Uterus (tissue), 2 donors: ENCODE measurements around the gene PTPRR.

ENCODE experiments used
- CTCF ChIP-seq, 4 experiments: fragments of 200-600 bp in 2 of 4; fragments of 450-650 bp in 2 of 4; sonication (generic) in 2 of 4; IDR thresholded peaks; one replicate each; pipeline ENCODE4 v1.5.1; 2016 to 2019; ENCODE audit warnings: antibody characterized with exemption in 4 of 4, mild to moderate bottlenecking in 2 of 4, moderate library complexity in 1 of 4
- POLR2A ChIP-seq, 2 donors: fragments of 450-650 bp; IDR thresholded peaks; one replicate each; pipeline ENCODE4 v1.6.1; 2016; ENCODE audit warnings: antibody characterized with exemption in 2 of 2, mild to moderate bottlenecking in 1 of 2, moderate library complexity in 1 of 2

- no peak for TF ChIP-seq CTCF (IDR thresholded peaks at IDR 0.05)
- TF ChIP-seq POLR2A (IDR thresholded peaks at IDR 0.05): no peak
Measured at GRCh38 chr12:70762000-70762399, 158.5 kb downstream of the PTPRR start.
